GM21515 (cell line): Measurements from ENCODE around the gene CACNA1I.

Source experiments
- ATAC-seq: cut with Tn5 transposase; IDR thresholded peaks from one replicate; pipeline ENCODE4 v1.9.1; 2021; ENCODE audit not compliant: unreplicated experiment

The CACNA1I gene

DNA sequence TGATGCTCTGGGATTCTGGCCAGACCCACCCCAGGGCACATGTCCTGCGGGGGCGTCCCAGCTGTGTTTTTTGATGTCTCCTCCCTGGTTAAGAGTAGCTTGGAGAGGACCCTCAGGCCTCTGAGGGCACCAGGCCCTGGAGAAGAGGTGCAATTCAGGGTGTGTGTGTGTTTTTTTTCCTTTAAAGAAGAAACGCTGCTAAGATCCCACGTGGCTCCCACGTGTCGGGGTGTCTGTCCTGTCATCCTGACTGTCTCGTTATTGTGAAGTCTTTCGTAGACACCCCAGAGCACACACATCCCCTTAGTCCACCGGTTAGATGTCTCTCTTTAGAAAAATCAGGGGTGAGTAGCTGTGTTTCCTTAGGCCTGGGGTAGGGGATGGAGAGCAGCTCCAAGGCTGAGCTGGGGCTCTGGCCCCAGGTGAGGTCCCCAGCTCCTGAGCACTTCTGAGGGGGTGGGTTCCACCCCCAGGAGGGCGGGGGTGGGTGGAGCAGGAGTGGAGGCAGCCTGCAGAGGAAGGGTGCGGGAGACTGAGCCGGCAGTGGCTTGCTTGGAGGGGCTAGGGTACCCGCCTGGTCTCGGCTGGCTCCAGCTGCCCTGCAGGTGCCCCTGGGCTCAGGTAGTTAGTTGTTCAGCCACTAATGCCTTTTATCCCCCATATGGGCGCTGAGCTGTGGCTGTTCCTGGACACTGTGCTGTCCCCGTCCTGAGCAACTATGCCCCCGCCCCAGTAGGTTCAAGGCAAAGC is 116.4 kb downstream of the CACNA1I start:
- no peak for ATAC-seq

GRCh38 chr22:39688186-39688785 is 117.7 kb downstream of the CACNA1I start:
- ATAC-seq, result no peak

GRCh38 chr22:39689421-39689820 is 118.9 kb downstream of the CACNA1I start:
- no peak for ATAC-seq

GRCh38 chr22:39690881-39691605 is 120.5 kb downstream of the CACNA1I start:
- no peak for ATAC-seq

- ATAC-seq, result no peak
Observed at GRCh38 chr22:39693943-39694500, 123.5 kb downstream of the CACNA1I start.

GRCh38 chr22:39697790-39698430 is 127.4 kb downstream of the CACNA1I start:
- ATAC-seq, result no peak

DNA sequence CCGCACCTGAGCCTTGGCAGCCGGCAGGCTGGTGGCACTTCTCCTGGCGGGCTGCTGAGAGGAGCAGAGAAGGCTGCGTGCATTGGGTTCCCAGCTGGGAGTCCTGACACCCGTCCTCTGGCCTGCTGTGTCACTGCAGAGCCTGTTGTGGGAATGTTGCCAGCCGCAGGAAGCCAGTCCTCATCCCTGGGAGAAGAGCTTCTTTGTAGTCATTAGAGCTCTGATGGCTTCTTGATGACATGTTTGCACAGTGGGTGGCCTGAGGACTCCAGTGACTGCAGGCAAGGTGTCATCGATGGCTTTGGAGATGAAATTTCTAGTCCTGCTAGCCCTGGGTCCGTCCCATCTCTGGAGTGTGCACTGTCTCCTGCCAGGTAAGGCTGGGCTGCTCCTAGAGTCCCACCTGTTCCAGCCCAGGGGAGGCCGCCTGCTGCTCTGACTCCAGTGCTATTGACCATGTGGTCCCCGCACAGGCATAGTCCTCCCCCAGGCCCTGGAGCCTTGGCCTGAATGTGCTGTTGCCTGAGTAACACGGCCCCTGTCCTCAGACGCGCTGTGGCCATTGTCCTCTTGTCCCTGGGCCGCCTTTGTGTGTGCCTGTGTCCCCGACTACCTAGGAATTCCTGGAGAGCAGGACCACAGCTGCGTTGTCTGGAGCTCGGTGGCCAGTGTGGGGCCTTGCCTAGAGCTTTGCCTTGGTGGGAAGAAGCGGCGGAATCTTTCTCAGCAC is 129.2 kb downstream of the CACNA1I start:
- ATAC-seq, result no peak

- no peak for ATAC-seq
Observed at GRCh38 chr22:39700565-39700964, 130.0 kb downstream of the CACNA1I start.

- ATAC-seq, result no peak
Observed at GRCh38 chr22:39703091-39703490, 132.5 kb downstream of the CACNA1I start.

DNA sequence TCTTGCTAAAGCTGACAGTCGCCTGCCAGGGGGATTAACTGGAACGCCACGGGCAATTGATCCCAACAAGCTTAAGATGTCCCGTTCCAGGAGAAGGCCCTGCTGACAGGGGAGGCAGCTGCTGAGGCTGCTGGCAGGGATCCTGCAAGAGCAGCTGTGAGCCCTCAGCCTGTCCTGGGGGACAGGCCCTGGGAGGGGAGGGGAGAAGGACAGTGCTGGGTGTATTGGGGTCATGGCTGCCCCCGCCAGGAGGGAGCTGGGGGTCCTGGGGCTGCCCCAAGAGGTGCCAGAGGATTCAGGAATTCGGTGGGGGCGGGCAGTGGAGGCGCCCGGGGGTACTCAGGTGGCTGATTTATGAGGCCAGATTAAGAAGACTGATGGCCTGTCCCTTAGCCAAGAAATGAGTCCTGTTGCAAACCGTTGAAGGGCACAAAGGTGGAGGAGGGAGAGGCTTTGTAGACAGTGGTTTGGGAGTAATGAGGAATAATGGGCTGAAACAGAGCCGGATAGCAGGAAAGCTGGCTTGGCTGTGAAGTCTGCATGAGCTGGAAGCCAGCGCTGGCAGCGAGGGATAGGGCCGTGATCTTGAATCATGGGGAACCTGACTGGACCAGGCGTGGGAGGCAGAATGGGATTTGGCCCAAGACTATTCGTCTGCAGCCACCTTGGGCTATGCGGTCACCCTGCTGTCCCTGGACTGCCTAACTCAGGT is 133.5 kb downstream of the CACNA1I start:
- ATAC-seq, result no peak

DNA sequence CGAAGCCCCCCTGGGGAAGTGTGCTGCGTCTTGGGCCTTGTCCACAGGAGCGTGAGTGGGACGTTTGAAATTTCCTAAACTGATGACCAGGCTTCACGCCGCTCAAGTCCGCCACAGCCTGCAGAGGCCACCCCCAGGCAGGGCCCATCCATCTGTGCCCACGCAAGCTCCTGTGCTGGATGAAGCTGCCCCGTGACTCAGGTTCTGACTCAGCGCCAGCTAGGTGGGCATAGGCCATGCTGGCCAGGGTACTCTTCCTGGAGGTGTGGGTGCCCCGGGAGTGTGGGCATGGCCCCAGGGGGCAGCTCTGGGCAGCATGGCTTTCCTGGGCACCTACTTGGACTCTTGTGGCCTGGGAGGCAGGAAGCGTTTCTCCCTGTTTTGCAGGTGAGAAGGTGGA is 134.8 kb downstream of the CACNA1I start:
- ATAC-seq, result no peak

- no peak for ATAC-seq
Observed at GRCh38 chr22:39706376-39707140, 136.0 kb downstream of the CACNA1I start.

DNA sequence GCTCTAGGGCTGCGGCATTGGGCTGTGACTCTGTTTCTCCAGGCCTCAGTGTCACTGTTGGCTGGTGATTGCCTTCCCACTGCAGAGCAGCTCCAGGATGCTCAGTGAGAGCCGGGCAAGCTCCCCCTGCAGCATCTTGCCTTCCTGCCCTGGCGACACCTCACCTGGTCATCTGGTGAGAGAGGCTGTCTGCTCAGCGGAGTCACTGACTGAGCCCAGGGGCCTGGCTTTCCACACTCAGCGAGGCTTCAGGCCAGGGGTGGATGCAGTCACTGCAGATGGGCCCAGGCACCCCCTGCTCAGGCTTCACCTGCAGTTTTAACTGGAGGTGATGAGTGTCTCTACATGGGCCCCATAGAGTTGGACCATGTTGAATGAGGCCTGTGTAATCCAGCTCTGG is 136.8 kb downstream of the CACNA1I start:
- ATAC-seq, result no peak

DNA sequence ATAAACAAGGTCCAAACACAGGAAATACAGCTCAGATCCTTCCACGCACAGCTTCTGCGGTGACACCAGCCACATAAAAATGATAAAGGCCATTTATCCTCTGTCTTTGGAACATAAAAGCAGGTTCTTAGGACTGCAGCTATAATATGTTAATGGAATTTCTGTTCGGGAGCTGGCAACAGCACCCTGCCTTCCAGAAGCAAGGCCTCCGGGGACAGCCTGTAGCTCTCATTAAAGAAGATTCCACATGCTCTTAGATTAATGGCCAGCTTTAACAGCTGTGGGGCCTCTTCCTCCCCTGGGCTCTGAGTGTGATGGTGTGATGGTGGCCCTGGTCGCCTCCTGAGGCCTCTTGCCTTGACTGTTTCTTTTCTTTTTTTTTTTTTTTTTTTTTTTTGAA is 137.3 kb downstream of the CACNA1I start:
- ATAC-seq, result no peak

GRCh38 chr22:39710380-39711150 is 140.0 kb downstream of the CACNA1I start:
- no peak for ATAC-seq

- no peak for ATAC-seq
Observed at GRCh38 chr22:39712081-39712480, 141.5 kb downstream of the CACNA1I start.

DNA sequence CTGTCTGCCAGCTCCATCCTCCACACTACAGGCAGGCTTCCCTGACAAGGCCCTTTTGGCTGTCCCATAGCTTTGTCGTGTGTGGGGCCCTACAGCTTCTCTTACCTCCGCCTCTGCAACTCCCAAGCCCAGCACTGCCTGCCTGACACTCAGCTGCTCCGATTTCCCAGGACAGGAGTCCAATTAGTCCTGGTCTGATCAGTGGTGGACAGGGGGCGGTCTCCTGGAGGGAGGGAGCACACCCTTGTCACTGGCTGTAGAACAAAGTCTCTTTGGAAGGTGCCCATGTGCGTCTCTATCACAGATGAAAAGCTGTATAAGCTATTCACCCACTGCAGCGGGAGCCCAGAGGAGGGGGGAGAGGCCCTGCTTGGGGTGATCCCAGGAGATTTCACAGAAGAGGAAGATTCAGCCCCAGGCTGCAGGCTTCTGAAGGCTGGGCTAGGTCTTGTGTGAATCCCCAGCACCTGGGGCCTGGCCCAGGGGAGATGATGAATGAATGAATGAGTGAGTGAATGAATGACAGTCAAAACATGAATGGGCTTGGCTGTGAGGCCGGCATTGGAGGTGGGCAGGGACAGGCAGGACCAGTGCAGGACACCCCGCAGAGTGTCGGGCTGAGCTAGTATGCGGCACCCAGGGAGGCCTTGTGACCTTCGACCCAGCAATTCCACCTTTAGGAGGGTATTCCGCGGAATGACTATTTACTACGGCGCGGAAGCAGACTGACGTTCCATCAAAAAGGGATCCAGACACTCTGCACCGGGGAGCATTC is 142.4 kb downstream of the CACNA1I start:
- no peak for ATAC-seq

- no peak for ATAC-seq
Observed at GRCh38 chr22:39713799-39714290, 143.3 kb downstream of the CACNA1I start.
